ENCODE measurements around the gene AHDC1. TPM values are rescaled to one million over a fixed set of nuclear protein-coding genes. Genes with fewer than 3 reads are reported as not detected.

The AHDC1 gene
- total and polyA plus RNA-seq, 9 of the 15 experiments (the other 6 are each of a cell fraction or from before 2014, with no cell fraction given), result 0.21 to 36.4 (median 4.7) TPM

DNA sequence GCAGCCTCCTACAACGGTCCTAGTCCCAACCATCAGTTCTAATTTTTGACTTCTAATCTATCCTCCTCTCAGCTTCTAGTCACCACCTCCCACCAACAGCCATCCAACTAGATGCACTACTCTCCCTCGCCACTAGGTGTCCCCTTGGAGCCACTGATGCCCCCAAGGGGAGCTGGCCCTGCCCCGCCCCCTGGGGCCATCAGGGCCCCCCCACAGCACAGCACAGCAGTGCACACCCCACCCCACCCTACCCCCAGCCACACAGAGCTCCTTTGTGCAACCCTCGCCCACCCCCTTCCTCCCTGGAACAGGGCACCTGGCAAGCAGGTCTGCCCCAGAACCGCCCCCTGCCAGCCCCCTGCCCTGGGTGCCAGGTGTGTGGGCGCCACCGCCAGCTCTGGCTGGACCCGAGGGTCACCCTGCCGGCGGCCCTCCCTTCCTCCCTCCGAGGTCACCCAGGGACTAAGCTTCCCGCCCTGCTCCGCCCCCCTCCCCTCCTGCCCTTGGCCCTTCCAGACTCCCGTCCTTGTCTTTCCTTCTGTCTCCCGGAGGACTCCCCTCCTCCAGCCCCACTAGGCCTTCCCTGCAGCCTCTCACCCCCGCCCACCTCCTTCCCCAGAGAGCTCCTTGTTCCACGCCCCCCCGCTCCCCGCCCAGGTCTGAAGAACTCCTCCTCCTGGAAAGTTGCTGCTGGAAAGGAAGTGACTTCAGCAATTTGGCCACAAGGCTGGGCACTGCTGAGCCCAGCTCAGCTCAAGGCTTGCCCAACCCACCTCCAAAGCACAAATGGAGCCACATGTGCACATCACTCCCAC, 47.0 kb downstream of the AHDC1 start (continued):
- TF ChIP-seq, protein P1, sequence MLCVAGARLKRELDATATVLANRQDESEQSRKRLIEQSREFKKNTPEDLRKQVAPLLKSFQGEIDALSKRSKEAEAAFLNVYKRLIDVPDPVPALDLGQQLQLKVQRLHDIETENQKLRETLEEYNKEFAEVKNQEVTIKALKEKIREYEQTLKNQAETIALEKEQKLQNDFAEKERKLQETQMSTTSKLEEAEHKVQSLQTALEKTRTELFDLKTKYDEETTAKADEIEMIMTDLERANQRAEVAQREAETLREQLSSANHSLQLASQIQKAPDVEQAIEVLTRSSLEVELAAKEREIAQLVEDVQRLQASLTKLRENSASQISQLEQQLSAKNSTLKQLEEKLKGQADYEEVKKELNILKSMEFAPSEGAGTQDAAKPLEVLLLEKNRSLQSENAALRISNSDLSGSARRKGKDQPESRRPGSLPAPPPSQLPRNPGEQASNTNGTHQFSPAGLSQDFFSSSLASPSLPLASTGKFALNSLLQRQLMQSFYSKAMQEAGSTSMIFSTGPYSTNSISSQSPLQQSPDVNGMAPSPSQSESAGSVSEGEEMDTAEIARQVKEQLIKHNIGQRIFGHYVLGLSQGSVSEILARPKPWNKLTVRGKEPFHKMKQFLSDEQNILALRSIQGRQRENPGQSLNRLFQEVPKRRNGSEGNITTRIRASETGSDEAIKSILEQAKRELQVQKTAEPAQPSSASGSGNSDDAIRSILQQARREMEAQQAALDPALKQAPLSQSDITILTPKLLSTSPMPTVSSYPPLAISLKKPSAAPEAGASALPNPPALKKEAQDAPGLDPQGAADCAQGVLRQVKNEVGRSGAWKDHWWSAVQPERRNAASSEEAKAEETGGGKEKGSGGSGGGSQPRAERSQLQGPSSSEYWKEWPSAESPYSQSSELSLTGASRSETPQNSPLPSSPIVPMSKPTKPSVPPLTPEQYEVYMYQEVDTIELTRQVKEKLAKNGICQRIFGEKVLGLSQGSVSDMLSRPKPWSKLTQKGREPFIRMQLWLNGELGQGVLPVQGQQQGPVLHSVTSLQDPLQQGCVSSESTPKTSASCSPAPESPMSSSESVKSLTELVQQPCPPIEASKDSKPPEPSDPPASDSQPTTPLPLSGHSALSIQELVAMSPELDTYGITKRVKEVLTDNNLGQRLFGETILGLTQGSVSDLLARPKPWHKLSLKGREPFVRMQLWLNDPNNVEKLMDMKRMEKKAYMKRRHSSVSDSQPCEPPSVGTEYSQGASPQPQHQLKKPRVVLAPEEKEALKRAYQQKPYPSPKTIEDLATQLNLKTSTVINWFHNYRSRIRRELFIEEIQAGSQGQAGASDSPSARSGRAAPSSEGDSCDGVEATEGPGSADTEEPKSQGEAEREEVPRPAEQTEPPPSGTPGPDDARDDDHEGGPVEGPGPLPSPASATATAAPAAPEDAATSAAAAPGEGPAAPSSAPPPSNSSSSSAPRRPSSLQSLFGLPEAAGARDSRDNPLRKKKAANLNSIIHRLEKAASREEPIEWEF (CRISPR knock-in tag; IDR thresholded peaks at IDR 0.05), result no peak
- TF ChIP-seq BACH1 (tag; IDR thresholded peaks at IDR 0.05), result no peak
- TF ChIP-seq, protein P2, sequence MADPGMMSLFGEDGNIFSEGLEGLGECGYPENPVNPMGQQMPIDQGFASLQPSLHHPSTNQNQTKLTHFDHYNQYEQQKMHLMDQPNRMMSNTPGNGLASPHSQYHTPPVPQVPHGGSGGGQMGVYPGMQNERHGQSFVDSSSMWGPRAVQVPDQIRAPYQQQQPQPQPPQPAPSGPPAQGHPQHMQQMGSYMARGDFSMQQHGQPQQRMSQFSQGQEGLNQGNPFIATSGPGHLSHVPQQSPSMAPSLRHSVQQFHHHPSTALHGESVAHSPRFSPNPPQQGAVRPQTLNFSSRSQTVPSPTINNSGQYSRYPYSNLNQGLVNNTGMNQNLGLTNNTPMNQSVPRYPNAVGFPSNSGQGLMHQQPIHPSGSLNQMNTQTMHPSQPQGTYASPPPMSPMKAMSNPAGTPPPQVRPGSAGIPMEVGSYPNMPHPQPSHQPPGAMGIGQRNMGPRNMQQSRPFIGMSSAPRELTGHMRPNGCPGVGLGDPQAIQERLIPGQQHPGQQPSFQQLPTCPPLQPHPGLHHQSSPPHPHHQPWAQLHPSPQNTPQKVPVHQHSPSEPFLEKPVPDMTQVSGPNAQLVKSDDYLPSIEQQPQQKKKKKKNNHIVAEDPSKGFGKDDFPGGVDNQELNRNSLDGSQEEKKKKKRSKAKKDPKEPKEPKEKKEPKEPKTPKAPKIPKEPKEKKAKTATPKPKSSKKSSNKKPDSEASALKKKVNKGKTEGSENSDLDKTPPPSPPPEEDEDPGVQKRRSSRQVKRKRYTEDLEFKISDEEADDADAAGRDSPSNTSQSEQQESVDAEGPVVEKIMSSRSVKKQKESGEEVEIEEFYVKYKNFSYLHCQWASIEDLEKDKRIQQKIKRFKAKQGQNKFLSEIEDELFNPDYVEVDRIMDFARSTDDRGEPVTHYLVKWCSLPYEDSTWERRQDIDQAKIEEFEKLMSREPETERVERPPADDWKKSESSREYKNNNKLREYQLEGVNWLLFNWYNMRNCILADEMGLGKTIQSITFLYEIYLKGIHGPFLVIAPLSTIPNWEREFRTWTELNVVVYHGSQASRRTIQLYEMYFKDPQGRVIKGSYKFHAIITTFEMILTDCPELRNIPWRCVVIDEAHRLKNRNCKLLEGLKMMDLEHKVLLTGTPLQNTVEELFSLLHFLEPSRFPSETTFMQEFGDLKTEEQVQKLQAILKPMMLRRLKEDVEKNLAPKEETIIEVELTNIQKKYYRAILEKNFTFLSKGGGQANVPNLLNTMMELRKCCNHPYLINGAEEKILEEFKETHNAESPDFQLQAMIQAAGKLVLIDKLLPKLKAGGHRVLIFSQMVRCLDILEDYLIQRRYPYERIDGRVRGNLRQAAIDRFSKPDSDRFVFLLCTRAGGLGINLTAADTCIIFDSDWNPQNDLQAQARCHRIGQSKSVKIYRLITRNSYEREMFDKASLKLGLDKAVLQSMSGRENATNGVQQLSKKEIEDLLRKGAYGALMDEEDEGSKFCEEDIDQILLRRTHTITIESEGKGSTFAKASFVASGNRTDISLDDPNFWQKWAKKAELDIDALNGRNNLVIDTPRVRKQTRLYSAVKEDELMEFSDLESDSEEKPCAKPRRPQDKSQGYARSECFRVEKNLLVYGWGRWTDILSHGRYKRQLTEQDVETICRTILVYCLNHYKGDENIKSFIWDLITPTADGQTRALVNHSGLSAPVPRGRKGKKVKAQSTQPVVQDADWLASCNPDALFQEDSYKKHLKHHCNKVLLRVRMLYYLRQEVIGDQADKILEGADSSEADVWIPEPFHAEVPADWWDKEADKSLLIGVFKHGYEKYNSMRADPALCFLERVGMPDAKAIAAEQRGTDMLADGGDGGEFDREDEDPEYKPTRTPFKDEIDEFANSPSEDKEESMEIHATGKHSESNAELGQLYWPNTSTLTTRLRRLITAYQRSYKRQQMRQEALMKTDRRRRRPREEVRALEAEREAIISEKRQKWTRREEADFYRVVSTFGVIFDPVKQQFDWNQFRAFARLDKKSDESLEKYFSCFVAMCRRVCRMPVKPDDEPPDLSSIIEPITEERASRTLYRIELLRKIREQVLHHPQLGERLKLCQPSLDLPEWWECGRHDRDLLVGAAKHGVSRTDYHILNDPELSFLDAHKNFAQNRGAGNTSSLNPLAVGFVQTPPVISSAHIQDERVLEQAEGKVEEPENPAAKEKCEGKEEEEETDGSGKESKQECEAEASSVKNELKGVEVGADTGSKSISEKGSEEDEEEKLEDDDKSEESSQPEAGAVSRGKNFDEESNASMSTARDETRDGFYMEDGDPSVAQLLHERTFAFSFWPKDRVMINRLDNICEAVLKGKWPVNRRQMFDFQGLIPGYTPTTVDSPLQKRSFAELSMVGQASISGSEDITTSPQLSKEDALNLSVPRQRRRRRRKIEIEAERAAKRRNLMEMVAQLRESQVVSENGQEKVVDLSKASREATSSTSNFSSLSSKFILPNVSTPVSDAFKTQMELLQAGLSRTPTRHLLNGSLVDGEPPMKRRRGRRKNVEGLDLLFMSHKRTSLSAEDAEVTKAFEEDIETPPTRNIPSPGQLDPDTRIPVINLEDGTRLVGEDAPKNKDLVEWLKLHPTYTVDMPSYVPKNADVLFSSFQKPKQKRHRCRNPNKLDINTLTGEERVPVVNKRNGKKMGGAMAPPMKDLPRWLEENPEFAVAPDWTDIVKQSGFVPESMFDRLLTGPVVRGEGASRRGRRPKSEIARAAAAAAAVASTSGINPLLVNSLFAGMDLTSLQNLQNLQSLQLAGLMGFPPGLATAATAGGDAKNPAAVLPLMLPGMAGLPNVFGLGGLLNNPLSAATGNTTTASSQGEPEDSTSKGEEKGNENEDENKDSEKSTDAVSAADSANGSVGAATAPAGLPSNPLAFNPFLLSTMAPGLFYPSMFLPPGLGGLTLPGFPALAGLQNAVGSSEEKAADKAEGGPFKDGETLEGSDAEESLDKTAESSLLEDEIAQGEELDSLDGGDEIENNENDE (IDR thresholded peaks at IDR 0.05; ENCODE audit: low read depth, low read length), result no peak
- no peak for TF ChIP-seq CBFA2T3 (IDR thresholded peaks at IDR 0.05)
- TF ChIP-seq FOXA1 (IDR thresholded peaks at IDR 0.05; ENCODE audit: borderline replicate concordance), result no peak
- TF ChIP-seq XRCC4 (IDR thresholded peaks at IDR 0.05; ENCODE audit: extremely low read depth, insufficient read depth, insufficient read length), result no peak
- TF ChIP-seq SP2 (IDR thresholded peaks at IDR 0.05; ENCODE audit: extremely low read depth, low read depth, low read length, poor library complexity, severe bottlenecking), result no peak
- no peak for TF ChIP-seq ZNF212 (CRISPR knock-in tag; IDR thresholded peaks at IDR 0.05)

Measured in K562 (cell line).